SK-N-SH (cell line): Measurements from ENCODE around the gene RPL13.

Experiments
- CHD2 ChIP-seq: fragments of 150-350 bp; IDR thresholded peaks from 2 replicates; pipeline ENCODE4 v1.6.1; 2018; ENCODE audit warnings: low read length; ENCODE audit not compliant: partially characterized antibody
- CTCF ChIP-seq: fragments of 200-600 bp; sonication (generic); IDR thresholded peaks from 2 replicates; pipeline ENCODE4 v1.6.1; 2017; ENCODE audit warnings: antibody characterized with exemption, mild to moderate bottlenecking, moderate library complexity
- RAD21 ChIP-seq: IDR thresholded peaks from 2 replicates; pipeline ENCODE4 v1.6.1; 2012; ENCODE audit warnings: mild to moderate bottlenecking, low read length

DNA sequence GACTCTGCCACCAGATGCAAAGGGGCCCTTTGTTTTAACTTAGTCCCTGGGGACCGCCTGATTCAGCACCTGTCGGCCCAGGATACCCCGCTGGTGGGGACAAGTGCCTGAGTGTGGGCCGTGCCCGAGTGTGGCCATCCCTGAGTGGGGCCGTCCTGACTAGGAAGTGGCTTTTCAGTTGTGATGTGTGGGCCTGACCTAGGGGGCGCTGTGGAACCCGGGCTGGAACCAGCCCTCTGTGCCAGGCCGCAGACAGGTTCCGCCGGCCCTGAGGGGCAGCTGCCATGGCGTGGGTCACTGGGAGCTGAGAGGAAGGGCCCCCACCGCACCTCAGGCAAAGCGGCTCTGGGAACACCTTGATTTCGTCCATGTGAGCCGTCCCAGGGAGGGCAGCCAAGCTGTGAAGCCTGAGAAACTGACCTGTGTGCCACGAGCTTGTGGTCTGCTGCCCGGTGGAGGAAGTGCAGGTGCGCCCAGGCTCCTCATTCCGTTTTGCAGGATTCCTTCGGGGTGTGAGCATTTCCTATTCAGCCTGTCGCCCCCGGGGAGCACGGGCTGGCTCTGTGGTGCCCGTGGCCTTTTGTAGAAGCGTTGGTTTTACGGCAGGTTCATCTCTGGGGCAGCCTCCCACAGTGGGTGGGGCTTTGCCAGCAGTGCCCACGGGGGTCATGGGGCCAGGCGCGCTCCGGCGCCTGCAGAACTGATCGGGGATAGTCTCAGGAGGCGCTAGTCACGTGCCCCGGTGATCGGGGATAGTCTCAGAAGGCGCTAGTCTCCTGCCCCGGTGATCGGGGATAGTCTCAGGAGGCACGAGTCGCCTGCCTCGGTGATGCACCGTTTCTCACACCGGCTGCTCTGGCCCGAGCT is 5.3 kb downstream of the RPL13 start:
- TF ChIP-seq CHD2 (no peak), CTCF (peak; percentile 76), RAD21 (peak; percentile 16; the same call in 1 of the 2 replicates)
